ENCODE data around the gene SPATA19. TPM values are rescaled to one million over a fixed set of nuclear protein-coding genes. Genes with fewer than 3 reads are reported as not detected.
A peak's percentile ranks its signal among the peaks of the same experiment; 100 is the strongest.

SPATA19 gene
- total RNA-seq, 1 donor from 2014 or later = not detected

- no peak for TF ChIP-seq CTCF (IDR thresholded peaks at IDR 0.05; ENCODE audit: borderline replicate concordance)
- no peak for DNase-seq
- Histone ChIP-seq H3K9me3 (replicated peaks) (no peaks in the 10 kb centered on the region), H3K27ac (replicated peaks) (no peak overlapping the region), H3K36me3 (no peaks in the 10 kb centered on the region), H3K4me1 (no peaks in the 10 kb centered on the region), H3K4me3 (no peak overlapping the region), H3K27me3 (ENCODE audit: low read depth) (peaks cover 26% of the 10 kb centered on the region)
- intact Hi-C loops (cut with micrococcal nuclease) = loop anchor here (10.0 kb wide), 1 partner anchor 698 kb away; no protein-coding TSS in a partner anchor
These were observed 13.0 kb downstream of the SPATA19 start for GRCh38 chr11:133832096-133832990.

- H3K27me3 ChIP-seq (ENCODE audit: low read depth) = peaks cover 25% of the 10 kb centered on the region
- intact Hi-C loops (cut with micrococcal nuclease) = loop anchor here (10.0 kb wide), 1 partner anchor 696 kb away; no protein-coding TSS in a partner anchor
- H3K4me3 ChIP-seq = no peak overlapping the region
- no peak overlapping the region for H3K27ac ChIP-seq (replicated peaks)
- no peaks in the 10 kb centered on the region for H3K36me3 ChIP-seq
- H3K4me1 ChIP-seq = no peaks in the 10 kb centered on the region
- TF ChIP-seq CTCF (IDR thresholded peaks at IDR 0.05; ENCODE audit: borderline replicate concordance) = peak; percentile 34
- DNase-seq = no peak
- H3K9me3 ChIP-seq (replicated peaks) = no peaks in the 10 kb centered on the region
These were observed 14.1 kb downstream of the SPATA19 start for GRCh38 chr11:133830931-133831907.

- no peak for TF ChIP-seq CTCF (IDR thresholded peaks at IDR 0.05; ENCODE audit: borderline replicate concordance)
- intact Hi-C loops (cut with micrococcal nuclease) = no loop called here
These were observed 15.7 kb downstream of the SPATA19 start for GRCh38 chr11:133829566-133829965.

GRCh38 chr11:133828871-133829270 lies 16.4 kb downstream of the SPATA19 start:
- no peaks in the 10 kb centered on the region for H3K9me3 ChIP-seq (replicated peaks)
- intact Hi-C loops (cut with micrococcal nuclease) = no loop called here
- no peak overlapping the region for H3K4me3 ChIP-seq
- H3K36me3 ChIP-seq = no peaks in the 10 kb centered on the region
- no peak overlapping the region for H3K27ac ChIP-seq (replicated peaks)
- no peak for TF ChIP-seq CTCF (IDR thresholded peaks at IDR 0.05; ENCODE audit: borderline replicate concordance)
- no peaks in the 10 kb centered on the region for H3K4me1 ChIP-seq
- H3K27me3 ChIP-seq (ENCODE audit: low read depth) = peaks cover 21% of the 10 kb centered on the region
- no peak for DNase-seq

More at GRCh38 chr11:133829566-133829965, 15.7 kb downstream of the SPATA19 start:
- no peak overlapping the region for H3K4me3 ChIP-seq
- H3K4me1 ChIP-seq = no peaks in the 10 kb centered on the region
- peaks cover 21% of the 10 kb centered on the region for H3K27me3 ChIP-seq (ENCODE audit: low read depth)
- H3K27ac ChIP-seq (replicated peaks) = no peak overlapping the region
- no peaks in the 10 kb centered on the region for H3K36me3 ChIP-seq
- DNase-seq = no peak
- no peaks in the 10 kb centered on the region for H3K9me3 ChIP-seq (replicated peaks)

GRCh38 chr11:133827556-133827955 lies 17.8 kb downstream of the SPATA19 start:
- peaks cover 21% of the 10 kb centered on the region for H3K27me3 ChIP-seq (ENCODE audit: low read depth)
- no peak for DNase-seq
- no peak overlapping the region for H3K4me3 ChIP-seq
- H3K36me3 ChIP-seq = no peaks in the 10 kb centered on the region
- H3K4me1 ChIP-seq = no peaks in the 10 kb centered on the region
- no peak for TF ChIP-seq CTCF (IDR thresholded peaks at IDR 0.05; ENCODE audit: borderline replicate concordance)
- intact Hi-C loops (cut with micrococcal nuclease) = no loop called here
- no peak overlapping the region for H3K27ac ChIP-seq (replicated peaks)
- H3K9me3 ChIP-seq (replicated peaks) = no peaks in the 10 kb centered on the region

Data from left ventricle myocardium inferior (tissue), 1 donor.